Superior temporal gyrus (tissue), 1 donor: ENCODE measurements around the gene MYO3B.
"Not testable (repeated sequence)": the region's sequence is repeated elsewhere in the genome, so short reads cannot be mapped to it uniquely, and the experiment has no call there.

Experiments used
- DNase-seq: peaks from one replicate; pipeline ENCODE4 v3.0.0-alpha.2; 2016; ENCODE audit errors: extremely low spot score

Gene MYO3B

GRCh38 chr2:170425281-170425751 is 247.4 kb downstream of the MYO3B start:
- DNase-seq: no peak

GRCh38 chr2:170428868-170429267 is 250.9 kb downstream of the MYO3B start:
- DNase-seq: no peak

GRCh38 chr2:170432823-170433222 is 254.9 kb downstream of the MYO3B start:
- DNase-seq: no peak

- no peak for DNase-seq
These were observed 255.5 kb downstream of the MYO3B start for GRCh38 chr2:170433448-170433847.

- DNase-seq: not testable (repeated sequence)
These were observed 256.4 kb downstream of the MYO3B start for GRCh38 chr2:170434396-170434795.

GRCh38 chr2:170434900-170435621 is 257.1 kb downstream of the MYO3B start:
- DNase-seq: no peak

- no peak for DNase-seq
These were observed 258.4 kb downstream of the MYO3B start for GRCh38 chr2:170436077-170436943.

GRCh38 chr2:170446078-170446477 is 268.1 kb downstream of the MYO3B start:
- no peak for DNase-seq

GRCh38 chr2:170449034-170449433 is 271.1 kb downstream of the MYO3B start:
- no peak for DNase-seq

GRCh38 chr2:170454471-170455372 is 276.8 kb downstream of the MYO3B start:
- DNase-seq: no peak

GRCh38 chr2:170455617-170456426 is 277.9 kb downstream of the MYO3B start:
- no peak for DNase-seq

GRCh38 chr2:170456914-170457313 is 279.0 kb downstream of the MYO3B start:
- no peak for DNase-seq

- no peak for DNase-seq
These were observed 279.8 kb downstream of the MYO3B start for GRCh38 chr2:170457742-170458141.

GRCh38 chr2:170461889-170462288 is 283.9 kb downstream of the MYO3B start:
- no peak for DNase-seq

- DNase-seq: no peak
These were observed 284.7 kb downstream of the MYO3B start for GRCh38 chr2:170462433-170463205.

- DNase-seq: no peak
These were observed 285.2 kb downstream of the MYO3B start for GRCh38 chr2:170463206-170463537.

GRCh38 chr2:170464268-170464667 is 286.3 kb downstream of the MYO3B start:
- no peak for DNase-seq

- no peak for DNase-seq
These were observed 287.3 kb downstream of the MYO3B start for GRCh38 chr2:170465241-170465640.

- no peak for DNase-seq
These were observed 288.7 kb downstream of the MYO3B start for GRCh38 chr2:170466632-170467031.
